CD4-positive, alpha-beta T cell treated with Interleukin-6 at 100 ng/mL for 8 hours (primary cell): ENCODE measurements around the gene OBP2B.
"Not testable (repeated sequence)": the region's sequence is repeated elsewhere in the genome, so short reads cannot be mapped to it uniquely, and the experiment has no call there.

Experiments
- DNase-seq: peaks from one replicate; pipeline ENCODE4 v3.0.0-alpha.2; 2020; ENCODE audit warnings: mixed read lengths, low spot score

OBP2B gene

DNA sequence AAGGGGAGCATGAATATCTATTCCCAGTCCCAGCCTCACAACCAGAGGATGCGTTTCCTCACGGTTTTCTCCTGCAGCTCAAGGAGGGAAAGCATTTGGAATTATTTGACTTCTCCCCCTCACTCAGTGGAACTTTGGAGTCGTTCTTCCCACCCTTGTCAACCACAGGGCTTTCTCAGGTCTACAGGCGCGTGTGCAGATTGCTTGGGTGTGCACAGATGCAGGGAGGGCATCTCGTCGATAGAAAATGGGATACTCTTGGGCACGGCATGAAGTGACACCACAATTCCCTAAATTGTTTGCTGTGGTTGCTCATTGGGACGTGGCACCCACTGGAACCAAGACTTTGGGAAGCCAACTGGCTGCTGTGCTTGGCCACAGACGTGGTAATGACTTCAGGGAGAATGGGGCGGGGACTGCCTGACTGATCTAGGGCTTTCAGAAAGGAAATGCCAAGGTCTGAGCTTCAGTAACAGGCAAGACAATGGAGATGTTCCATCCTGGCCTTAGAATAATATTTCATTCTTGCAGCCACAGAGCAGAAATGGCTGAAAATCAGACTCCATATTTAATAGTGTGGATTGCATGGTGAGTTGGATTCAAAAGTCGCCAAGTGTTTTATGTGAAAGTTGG is 12.2 kb upstream of the OBP2B start:
- DNase-seq = no peak

DNA sequence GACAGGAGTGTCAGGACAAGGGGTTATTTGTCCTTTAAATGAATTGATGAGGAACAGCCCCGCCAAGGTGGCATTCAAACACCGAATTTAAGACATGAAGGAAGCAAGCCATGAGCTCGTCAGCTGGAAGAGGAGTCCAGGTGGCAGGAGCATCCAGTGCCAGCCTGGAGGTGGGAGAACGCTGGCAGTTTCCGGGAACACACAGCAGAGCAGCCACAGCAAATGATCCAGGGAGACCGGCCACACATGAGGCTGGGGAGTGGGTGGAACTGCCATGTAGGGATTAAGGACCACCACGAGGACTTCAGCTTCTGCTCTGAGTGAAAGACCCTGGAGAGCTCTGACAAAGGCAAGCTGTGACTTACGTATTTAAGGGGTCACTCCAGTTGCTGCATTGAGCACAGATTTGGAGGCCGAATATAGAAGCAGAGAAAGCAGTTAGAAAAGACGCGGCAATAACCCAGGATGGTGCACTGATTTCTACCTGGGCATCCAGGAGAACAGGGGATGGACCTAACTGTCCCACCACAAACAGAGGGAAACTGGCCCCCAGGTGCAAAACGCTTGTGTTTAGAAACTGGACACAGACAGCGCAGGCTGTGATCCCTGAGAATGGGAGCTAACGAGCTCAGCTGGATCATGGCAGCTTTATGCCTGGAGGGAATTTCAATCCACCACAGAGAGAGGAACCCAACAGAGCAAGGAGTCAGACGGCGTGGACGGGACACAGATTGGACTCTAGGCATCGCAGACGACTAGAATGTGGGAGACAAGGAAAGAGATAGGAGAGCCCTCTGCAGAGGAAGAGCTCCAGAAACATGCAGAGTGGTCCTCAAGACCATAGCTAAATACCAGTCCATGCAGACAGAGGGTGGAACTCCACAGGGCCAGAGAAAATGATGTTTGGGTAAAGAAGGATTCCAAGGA is 9.3 kb upstream of the OBP2B start:
- DNase-seq = not testable (repeated sequence)

DNA sequence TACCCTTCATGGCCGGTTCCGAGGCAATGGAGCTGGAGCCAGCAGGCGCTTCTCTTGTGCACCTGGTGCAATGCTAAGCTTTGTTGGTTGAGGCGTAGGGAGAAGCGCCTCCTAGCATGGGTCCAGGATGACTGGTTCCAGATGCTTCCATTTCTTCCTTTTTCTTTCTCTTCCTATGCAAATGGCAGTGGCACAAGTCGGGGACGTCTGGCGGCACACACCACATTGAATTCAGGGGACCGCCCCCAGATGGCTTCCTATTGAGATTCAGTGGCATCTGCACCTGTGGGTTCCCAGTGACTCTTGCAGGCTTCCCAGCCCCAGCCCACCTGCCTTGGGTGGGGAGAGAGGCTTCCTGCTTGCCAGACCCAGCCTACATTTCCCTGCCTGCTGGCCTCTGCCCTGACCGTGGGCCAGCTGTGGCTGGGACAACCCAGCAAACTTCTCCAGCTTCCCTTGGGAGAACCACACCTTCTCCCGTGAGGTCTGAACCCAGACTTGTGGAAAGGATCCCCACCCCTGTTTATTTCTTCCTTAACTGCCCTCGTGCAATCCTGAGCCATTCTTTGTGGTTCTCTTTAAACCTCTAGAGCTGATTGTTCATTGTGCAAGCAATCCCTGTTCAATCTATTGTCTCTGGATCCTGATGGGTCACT is 8.4 kb upstream of the OBP2B start:
- DNase-seq = not testable (repeated sequence)

DNA sequence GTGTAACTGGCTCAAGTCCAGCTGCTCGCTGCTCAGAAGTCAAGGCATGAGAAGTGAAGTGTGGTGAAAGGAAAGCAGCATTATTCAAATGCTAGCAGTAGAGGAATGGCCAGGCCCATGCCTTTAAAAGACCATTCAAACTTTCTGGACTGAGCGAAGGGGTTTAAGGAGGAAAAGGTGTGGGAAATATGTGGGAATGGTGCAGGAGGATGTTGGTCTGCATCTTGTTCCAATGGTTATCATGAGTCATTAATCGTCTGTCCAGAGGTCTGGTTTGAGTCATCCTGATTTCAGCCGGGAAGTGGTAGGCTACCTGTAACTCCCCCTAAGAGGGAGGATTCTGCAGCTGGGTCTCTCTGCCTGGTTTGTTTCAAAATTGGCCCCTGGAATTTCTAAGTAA is 5.2 kb upstream of the OBP2B start:
- DNase-seq = not testable (repeated sequence)

DNA sequence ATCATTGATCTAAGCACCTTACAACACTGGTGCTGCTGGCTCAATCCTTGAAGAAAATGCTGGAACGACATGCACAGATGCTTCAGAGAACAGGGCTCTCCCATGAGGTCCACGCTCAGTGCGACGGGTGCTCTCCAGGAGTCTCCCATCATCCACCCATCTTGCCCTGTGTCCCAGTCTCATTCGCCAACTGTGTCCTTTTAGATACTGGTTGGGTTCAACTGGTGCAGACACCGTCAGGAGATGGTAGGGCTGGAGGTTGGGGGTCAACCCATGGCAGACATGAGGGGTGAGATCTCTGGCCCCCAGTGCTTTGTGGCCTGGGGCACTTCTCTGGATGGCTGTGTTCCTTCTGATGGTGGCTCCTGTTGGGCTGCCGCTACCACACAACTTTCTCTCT is 1.6 kb upstream of the OBP2B start:
- no peak for DNase-seq

DNA sequence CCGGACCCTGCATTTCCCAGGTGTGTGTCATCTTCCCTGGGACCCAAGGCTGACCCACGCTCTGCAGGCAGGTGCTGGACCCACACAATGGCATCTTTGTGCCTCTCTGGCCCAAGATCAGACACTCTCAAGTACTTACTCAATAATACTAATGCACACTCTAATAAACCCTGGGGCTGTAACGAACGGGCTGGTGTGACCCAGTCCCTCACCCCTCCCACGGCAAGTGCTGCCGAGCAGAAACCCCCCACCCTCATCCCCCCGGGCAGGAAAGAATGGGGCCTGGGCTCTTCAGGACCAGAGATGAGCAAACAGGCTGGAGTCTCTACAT is 1.1 kb upstream of the OBP2B start:
- DNase-seq = no peak

DNA sequence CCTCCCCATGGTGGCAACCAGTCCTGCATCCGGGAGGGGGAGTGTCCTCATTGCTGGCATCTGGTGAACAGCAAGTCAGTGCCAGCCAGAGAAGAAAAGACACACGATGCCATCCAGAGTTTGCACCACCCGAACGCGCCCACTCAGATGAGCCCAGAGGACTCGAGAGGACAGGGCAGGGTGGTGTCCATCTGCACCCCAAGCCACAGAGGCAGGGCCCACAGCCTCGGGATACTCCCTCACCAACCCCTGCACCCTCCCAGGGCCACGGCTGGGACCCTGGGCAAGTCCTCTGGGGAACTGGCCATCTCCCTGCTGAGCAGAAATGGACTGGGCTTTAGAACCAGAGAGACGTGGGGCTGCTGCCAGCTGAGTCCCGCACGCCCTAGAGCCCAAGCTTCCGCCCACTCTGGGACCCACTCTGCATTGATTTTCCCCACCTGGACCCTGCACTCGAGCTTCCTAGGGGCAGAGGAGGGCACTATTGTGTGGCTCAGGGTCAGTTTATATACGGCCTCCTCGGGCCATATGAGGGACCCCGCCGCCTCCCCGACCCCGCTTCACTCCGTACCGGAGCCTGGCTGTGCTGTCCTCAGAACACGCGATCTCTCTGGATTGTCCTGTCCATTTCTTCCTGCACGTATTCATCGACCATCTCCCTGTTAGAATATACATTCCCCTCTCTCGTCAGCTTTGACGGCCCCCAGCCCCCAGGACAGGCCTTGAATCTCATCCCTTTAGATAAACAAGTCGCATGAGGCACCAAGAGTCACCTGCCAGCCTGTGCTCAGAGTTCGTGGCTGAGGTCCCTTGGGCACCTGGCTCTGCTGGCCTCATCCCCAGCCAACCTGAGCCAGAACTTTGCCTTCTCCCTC is 514 bp upstream of the OBP2B start:
- not testable (repeated sequence) for DNase-seq

DNA sequence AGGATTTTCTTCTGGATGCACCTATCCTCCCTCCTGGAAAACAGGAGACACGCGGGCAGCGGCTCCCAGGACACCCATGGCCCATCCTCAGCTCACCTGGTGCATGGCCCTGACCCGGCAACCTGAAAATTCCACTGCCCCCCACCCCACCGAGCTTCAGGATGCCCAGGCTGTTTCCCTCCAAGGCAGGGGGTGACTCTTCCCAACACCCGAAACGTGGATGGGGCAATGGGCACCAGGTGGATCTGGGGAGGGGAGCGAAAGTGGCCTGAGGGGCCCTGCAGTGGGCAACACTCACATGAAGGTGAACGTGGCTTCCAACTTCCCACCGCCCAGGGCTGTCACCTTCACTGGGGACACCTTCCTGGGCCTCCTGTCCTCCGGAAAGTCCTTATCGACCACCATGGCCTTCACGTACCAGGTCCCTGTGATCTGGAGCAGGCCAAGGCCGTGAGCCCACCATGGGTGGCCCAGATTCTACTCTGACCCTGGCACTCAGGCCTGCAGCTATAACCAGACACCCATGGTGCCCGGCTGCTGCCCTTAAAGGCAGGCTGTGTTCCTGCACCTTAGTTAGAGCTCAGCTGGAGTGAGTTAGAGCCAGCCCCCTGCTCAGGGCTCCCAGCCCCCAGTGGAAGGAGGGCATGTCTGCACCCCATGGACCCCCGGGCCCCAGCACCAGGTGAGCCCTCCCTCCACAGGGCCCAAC is 725 bp downstream of the OBP2B start:
- not testable (repeated sequence) for DNase-seq

DNA sequence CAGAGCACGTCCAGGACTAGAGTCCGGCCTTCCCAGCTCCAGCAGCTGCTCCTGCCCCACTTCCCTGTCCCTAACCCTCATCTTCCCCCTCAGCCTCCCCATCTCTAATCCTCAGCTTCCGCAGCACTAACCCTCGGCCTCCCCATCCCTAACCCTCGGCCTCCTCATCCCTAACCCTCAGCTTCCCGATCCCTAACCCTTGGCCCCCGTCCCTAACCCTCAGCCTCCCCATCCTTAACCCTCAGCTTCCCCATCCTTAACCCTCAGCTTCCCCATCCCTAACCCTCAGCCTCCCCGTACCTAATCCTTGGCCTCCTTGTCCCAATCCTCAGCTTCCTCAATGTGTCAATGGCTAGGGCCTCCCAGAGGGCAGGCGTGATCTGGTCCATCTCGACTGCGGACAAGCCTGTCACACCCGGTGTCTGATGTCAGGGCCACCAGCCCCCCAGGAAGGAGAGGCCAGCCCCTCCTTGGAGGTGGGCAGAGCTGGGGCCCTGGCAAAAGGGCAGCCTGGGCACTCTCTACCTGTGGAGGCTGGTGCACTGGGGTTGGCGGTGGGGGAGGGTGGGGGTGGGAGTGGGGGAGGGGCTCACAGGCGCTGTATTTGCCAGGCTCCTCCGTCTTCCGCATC is 1.4 kb downstream of the OBP2B start:
- DNase-seq = no peak

DNA sequence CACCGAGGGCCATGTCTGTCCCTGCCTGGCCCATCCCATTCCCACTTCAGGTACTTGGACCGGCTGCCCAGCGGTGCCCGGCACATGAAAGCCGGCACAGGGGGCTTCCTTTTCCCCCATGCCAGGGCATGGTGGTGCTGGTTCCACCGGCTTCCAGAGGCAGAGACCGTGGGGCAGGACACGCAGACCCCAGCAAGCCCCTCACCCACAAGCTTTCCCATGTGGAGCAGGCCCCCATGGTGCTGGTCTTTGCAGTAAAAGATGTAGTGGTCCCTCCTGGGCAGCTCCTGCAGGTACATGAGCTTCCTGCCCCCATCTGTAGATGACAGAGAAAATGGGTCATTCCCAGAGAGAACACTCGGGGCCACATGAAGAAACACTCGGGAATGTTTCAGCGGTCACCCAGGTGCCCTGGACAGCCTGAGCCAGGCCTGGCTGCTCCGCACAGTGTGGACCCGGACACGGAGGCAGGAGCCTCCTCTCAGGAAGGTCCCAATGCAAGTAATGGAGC is 2.0 kb downstream of the OBP2B start:
- no peak for DNase-seq

DNA sequence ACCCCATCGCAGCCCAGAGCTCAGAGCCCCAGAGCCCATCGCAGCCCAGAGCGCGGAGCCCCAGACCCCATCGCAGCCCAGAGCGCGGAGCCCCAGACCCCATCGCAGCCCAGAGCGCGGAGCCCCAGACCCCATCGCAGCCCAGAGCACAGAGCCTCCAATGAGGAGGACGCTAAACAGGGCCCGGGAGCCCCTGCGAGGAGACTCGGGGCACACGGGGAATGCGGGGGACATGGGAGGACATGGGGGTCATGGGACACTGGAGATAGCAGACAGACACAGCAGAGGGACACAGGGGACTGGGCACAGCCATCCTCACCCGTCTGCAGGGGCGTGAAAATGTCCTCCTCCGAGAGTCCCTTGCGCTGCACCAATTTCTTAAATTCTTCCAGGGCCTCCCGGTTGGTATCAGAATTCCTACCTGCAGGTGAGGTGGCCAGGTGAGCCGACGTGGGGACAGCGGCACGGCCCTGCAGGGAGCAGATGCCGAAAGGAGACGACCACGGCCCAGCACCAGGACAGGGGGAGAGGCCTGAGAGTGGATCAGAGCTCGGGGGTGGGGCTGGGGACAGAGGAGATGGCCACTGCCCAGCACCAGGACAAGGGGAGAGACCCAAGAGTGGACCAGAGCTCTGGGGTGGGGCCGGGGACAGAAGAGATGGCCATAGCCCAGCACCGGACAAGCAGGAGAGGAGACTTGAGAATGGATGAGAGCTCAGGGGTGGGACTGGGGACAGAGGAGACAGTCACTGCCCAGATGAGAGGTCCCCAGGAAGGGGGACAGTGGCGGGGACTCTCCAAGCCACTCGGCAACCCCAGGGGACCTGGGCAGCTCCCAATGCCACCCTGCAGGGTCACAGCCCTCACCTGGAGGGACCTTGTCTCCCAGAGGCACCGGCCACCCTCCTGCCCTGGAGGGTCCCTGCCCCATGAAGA is 2.8 kb downstream of the OBP2B start:
- no peak for DNase-seq

DNA sequence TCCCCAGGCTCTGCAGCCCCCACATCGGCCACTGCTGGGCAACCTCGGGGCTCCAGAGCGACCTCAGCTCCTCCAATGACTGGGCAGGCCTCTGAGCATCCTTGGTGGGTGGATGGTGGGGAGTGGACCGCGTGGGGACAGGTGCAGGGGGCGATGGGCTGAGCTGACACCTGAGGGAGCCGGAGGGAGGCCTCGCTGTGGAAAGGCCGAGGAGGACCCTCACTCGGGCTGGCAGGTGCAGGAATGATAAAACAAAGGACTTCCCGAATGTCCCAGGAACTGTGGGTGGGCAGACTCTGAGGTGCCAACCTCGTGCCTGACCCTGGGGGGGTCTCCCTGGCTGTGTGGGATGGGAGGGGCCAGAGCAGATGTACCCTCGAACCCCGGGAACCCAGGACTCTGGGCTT is 3.6 kb downstream of the OBP2B start:
- not testable (repeated sequence) for DNase-seq

DNA sequence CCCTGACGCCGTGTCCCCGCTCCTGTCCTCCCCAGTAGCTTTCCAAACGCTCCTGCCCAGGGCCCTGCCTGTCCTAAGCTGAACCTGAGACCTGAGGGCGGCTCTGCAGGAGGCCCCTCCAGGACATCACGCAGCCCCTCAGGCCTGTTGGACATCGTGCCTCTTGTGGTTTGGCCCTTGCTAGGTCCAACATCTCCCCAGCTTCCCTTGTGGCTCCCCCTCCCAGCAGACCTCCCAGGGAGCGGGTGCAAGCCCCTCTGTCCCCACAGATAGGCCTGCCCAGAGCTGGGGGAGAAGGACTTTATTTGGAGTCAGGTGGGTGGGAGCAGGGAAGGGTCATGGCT is 4.1 kb downstream of the OBP2B start:
- DNase-seq = no peak

DNA sequence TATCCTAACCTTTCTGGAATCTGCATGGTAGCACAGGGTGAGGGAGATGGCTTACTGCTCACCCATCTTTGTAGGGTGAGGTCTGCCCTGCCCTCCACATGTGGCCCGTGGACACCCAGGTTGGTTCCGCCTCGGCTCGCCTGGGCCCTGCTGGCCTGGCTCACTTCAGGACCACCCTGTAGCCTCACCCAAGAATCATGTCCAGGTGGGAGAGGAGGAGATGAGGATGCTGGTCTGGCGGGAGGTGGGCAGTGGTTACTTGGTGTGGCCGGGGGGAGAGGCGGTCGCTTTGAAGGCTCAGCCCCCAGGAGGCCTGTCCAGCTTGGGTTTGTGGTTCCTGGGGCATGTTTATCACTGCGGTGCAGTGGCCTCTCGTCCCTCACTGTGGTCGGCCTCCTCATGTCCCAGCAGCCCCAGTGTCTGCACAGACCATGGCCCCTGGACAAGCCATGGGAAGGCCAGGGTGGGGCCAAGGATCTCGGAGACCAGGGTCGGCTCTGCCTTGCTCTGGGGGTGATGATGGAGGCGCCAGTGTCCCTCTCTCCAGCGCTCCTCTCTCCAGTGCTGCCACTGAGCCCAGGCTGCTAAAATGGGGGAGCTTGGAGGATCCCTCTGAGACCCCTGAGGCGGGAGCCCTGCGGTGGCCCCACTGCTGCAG is 4.6 kb downstream of the OBP2B start:
- DNase-seq = no peak

DNA sequence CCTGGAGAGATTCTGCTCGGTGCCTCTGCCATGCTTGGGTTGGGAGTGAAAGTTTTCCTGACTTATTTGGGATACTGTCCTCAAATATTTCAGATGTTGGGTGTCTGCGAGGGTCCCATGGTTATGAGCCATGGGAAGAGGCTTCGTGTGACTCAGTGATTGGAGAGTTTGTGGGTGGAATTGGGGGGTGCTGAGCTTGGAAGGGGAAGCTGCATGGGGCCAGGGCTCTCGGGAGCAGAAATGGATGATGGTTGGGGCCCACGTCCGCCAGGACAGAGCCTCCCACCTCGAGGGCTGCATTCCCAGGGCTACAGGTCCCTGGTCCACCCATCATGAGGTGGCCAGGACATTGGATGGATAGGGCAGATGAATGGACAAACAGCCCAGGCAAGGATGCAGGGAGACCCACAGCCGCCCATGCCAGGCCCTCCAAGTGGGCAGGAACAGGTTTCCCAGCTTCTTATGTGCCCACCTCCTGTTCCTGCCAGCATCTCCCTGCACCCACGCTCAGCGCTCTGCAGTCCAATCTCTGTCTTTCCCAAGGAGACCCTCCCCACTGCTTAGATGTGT is 5.5 kb downstream of the OBP2B start:
- no peak for DNase-seq

DNA sequence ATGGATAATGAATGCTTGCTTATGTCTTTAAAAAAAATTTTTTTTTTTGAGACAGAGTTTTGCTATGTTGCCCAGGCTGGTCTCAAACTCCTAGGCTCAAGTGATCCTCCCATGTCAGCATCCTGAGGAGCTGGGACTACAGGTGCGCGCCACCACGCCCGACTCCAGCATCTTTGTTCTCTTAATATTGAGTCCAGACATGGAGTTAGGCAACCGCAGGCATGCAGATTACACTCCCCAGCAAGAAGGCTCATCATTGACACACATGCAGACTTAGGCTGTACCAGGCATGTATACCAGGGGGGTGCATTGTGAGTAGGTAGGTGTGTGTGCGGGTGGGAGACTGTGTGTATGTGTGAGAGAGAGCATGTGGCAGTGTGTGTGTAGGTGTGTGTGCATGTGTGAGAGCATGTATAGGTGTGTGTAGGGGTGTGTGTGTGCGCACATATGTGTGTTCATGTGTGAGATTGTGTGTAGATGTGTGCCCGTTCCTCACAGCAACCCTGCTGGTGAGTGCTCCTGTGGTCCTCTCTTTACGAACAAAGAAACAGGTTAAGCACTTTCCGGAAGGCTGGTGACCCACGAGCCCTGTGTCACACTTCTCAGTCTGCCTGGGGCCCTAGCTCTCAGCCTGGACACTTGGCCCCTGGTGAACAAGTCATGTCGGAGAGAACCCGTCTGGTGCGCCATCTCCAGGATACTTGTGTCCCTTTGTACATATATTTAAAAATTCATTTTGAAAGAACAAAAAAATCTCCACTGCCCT is 6.2 kb downstream of the OBP2B start:
- no peak for DNase-seq

DNA sequence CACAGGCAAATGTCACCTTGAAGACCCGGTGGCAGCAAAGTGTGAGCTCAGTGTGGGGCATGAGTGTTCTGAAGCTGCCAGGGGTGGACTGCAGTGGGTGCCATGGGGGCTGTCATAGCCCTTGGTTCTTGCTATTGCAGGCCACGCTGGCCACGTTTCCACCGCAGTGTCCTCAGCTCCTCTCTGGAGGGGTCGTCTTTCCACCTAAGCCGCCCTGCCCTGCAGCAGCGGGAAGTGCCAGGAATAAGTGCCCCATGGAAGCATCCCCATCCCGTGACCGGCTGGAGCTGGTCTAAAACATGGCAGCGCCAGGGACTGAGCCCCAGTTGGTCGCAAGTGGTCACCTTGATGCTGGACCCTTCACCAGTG is 6.9 kb downstream of the OBP2B start:
- DNase-seq = no peak
